Mesenchymal stem cell (in vitro differentiated cells and primary cell): ENCODE measurements around the gene GPR101.

ENCODE experiments used
- DNase-seq: peaks from one replicate; pipeline ENCODE4 v3.0.0-alpha.2; 2013
- H2AFZ ChIP-seq: one replicate; pipeline ENCODE4 v1.6.1; 2013; ENCODE audit warnings: low read depth, mild to moderate bottlenecking, control low read depth, inconsistent platforms, low read length, moderate library complexity
- H2AK5ac ChIP-seq: 2 replicates; pipeline ENCODE4 v1.6.1; 2013; ENCODE audit warnings: low read length, moderate library complexity, mild to moderate bottlenecking, inconsistent platforms; ENCODE audit not compliant: severe bottlenecking
- H2BK120ac ChIP-seq: one replicate; pipeline ENCODE4 v1.6.1; 2013; ENCODE audit warnings: low read depth, mild to moderate bottlenecking, inconsistent platforms, low read length, moderate library complexity
- H2BK12ac ChIP-seq, 2 experiments: one replicate each; pipeline ENCODE4 v1.6.1; 2013; ENCODE audit warnings: inconsistent platforms in 2 of 2, low read length in 2 of 2, mild to moderate bottlenecking in 2 of 2, moderate library complexity in 2 of 2, control low read depth in 1 of 2
- H2BK15ac ChIP-seq: one replicate; pipeline ENCODE4 v1.6.1; 2013; ENCODE audit warnings: mild to moderate bottlenecking, low read depth, inconsistent platforms; ENCODE audit not compliant: poor library complexity, severe bottlenecking
- H2BK5ac ChIP-seq: 2 replicates; pipeline ENCODE4 v1.6.1; 2013; ENCODE audit warnings: low read depth, mild to moderate bottlenecking, low read length, control low read depth, inconsistent platforms; ENCODE audit not compliant: poor library complexity, severe bottlenecking
- H3K14ac ChIP-seq, 2 experiments: one replicate each; pipeline ENCODE4 v1.6.1; 2013; ENCODE audit warnings: inconsistent platforms in 2 of 2, low read length in 2 of 2, control low read depth in 1 of 2, mild to moderate bottlenecking in 1 of 2, moderate library complexity in 1 of 2
- H3K18ac ChIP-seq, 2 experiments: one replicate each; pipeline ENCODE4 v1.6.1; 2013; ENCODE audit warnings: inconsistent platforms in 2 of 2, low read length in 2 of 2, control low read depth in 1 of 2, low read depth in 1 of 2, mild to moderate bottlenecking in 1 of 2
- H3K23ac ChIP-seq, 2 experiments: one replicate each; pipeline ENCODE4 v1.6.1; 2013; ENCODE audit warnings: inconsistent platforms in 2 of 2, low read length in 2 of 2, mild to moderate bottlenecking in 2 of 2, moderate library complexity in 2 of 2, control low read depth in 1 of 2
- H3K27ac ChIP-seq: 2 replicates; pipeline ENCODE4 v1.5.1; 2013; ENCODE audit warnings: mild to moderate bottlenecking, moderate library complexity, low read length, control low read depth, inconsistent platforms; ENCODE audit not compliant: poor library complexity, severe bottlenecking
- H3K27me3 ChIP-seq, 2 experiments: 2 replicates each; pipeline versions ENCODE4 v1.6.1 to v1.7.0; 2013; ENCODE audit warnings: low read length in 2 of 2, mild to moderate bottlenecking in 2 of 2, moderate library complexity in 2 of 2, control low read depth in 1 of 2, inconsistent platforms in 1 of 2; ENCODE audit not compliant: control insufficient read depth in 1 of 2, insufficient read depth in 1 of 2
- H3K36me3 ChIP-seq, 2 experiments: 2 replicates each; pipeline versions ENCODE4 v1.6.1 to v1.7.0; 2013; ENCODE audit warnings: low read length in 2 of 2, control low read depth in 1 of 2, inconsistent platforms in 1 of 2, low read depth in 1 of 2, mild to moderate bottlenecking in 1 of 2; ENCODE audit not compliant: insufficient read depth in 2 of 2, control insufficient read depth in 1 of 2
- H3K4ac ChIP-seq, 2 experiments: one replicate each; pipeline ENCODE4 v1.6.1; 2013; ENCODE audit warnings: inconsistent platforms in 2 of 2, low read length in 2 of 2, mild to moderate bottlenecking in 2 of 2, moderate library complexity in 2 of 2, control low read depth in 1 of 2, low read depth in 1 of 2
- H3K4me1 ChIP-seq: 2 replicates; pipeline ENCODE4 v1.6.1; 2013; ENCODE audit warnings: low read depth, low read length, control low read depth; ENCODE audit not compliant: control insufficient read depth, insufficient read depth
- H3K4me2 ChIP-seq: 2 replicates; pipeline ENCODE4 v1.6.1; 2013; ENCODE audit warnings: low read length, mild to moderate bottlenecking, inconsistent platforms; ENCODE audit not compliant: poor library complexity, severe bottlenecking
- H3K4me3 ChIP-seq, 2 experiments: 2 replicates each; pipeline versions ENCODE4 v1.5.1 to v1.7.0; 2013; ENCODE audit warnings: low read length in 2 of 2, mild to moderate bottlenecking in 2 of 2, control low read depth in 1 of 2, low read depth in 1 of 2; ENCODE audit not compliant: insufficient read depth in 1 of 2
- H3K79me1 ChIP-seq: replicated peaks from 2 replicates; pipeline ENCODE4 v1.6.1; 2013; ENCODE audit warnings: mild to moderate bottlenecking, control low read depth, low read length, inconsistent platforms; ENCODE audit not compliant: poor library complexity, severe bottlenecking
- H3K9ac ChIP-seq: 2 replicates; pipeline ENCODE4 v1.7.0; 2013; ENCODE audit warnings: mild to moderate bottlenecking, low read length, moderate library complexity
- H3K9me3 ChIP-seq: 2 replicates; pipeline ENCODE4 v1.7.0; 2013; ENCODE audit warnings: mild to moderate bottlenecking, low read length; ENCODE audit not compliant: control insufficient read depth
- H4K8ac ChIP-seq: one replicate; pipeline ENCODE4 v1.6.1; 2013; ENCODE audit warnings: inconsistent platforms, mild to moderate bottlenecking, low read length, moderate library complexity
- H4K91ac ChIP-seq: one replicate; pipeline ENCODE4 v1.6.1; 2013; ENCODE audit warnings: mild to moderate bottlenecking, low read length, inconsistent platforms
- WGBS: methylation state at CpG from one replicate; pipeline ENCODE4 v1.1.7; 2013; ENCODE audit warnings: mixed read lengths; 5-methylcytosine and 5-hydroxymethylcytosine counted together

GPR101 gene

DNA sequence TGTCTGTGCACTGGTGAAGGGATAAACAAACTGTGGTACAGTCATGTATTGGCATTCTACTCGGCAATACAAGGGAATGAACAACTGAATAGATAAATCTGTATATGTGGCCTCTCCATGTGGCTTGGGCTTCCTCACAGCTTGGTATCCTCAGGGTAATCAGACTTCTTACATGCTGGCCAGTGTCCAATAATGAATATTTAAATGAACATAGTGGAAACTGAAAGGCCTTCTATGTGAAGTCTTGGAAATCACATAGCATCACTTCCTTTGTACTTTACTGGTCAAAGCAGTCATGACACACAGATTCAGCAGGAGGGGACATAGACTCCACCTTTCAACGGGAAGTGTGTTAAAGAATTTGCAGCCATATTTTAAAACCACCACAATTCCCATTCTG lies 33.4 kb upstream of the GPR101 start:
- H3K23ac ChIP-seq, result no peak overlapping the region
- no peak overlapping the region for H2AK5ac ChIP-seq
- no peak overlapping the region for H2BK12ac ChIP-seq
- H3K36me3 ChIP-seq, result no peaks in the 10 kb centered on the region
- H2BK120ac ChIP-seq, result no peak overlapping the region
- no peaks in the 10 kb centered on the region for H3K4me1 ChIP-seq
- H4K91ac ChIP-seq, result no peak overlapping the region
- 77% methylated on average over 2 of the region's 2 CpGs for WGBS
- no peak overlapping the region for H3K9ac ChIP-seq
- no peak overlapping the region for H3K4me2 ChIP-seq
- H3K14ac ChIP-seq, result no peak overlapping the region
- no peak overlapping the region for H2BK5ac ChIP-seq
- no peak overlapping the region for H3K27ac ChIP-seq
- no peak overlapping the region for H3K4me3 ChIP-seq
- H2AFZ ChIP-seq, result no peak overlapping the region
- H3K18ac ChIP-seq, result no peak overlapping the region
- H4K8ac ChIP-seq, result no peak overlapping the region
- no peak for DNase-seq
- no peak overlapping the region for H2BK15ac ChIP-seq
- no peak overlapping the region for H3K4ac ChIP-seq
- peaks cover 0 to 10% of the 10 kb centered on the region in 2 experiments for H3K27me3 ChIP-seq
- no peaks in the 10 kb centered on the region for H3K79me1 ChIP-seq
- H3K9me3 ChIP-seq, result no peaks in the 10 kb centered on the region

DNA sequence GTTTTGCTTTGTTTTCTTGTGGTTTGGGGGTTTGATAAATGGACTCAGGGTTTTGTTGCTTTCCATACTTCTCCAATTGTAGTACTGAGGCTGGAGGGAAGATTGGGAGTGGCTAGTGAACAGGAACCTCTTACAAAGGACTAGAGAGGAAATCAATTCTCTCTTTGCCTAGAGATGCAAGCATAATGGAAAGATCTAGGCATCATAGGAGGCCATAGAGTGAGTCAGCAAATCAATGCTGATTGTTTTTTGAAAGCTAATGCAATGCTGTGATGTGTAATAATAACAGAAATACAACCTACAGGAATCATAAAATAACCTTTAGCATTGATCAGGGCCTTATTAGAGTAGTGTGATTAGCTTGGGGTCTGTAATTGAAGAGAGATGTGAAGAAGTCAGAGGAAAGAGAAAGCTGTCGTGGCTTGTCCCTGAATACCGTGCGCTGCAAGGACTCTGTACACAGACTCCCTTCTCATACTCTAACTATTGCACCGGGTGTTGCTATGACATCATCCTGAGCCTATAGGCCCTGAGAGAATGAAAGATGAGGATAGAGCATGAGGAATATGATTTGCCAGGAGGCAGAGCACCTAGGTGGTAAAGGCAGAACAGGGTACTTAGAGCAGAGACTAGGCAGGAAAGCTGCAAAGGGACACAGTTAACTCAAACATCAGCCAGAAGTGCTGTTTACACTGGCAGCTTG lies 29.3 kb upstream of the GPR101 start:
- H3K9me3 ChIP-seq, result no peaks in the 10 kb centered on the region
- H3K4ac ChIP-seq, result no peak overlapping the region
- DNase-seq, result no peak
- no peak overlapping the region for H4K91ac ChIP-seq
- H2BK12ac ChIP-seq, result no peak overlapping the region
- H3K14ac ChIP-seq, result no peak overlapping the region
- H3K9ac ChIP-seq, result no peak overlapping the region
- H3K36me3 ChIP-seq, result no peaks in the 10 kb centered on the region
- no peaks in the 10 kb centered on the region for H3K4me1 ChIP-seq
- no peak overlapping the region for H3K4me3 ChIP-seq
- no peak overlapping the region for H2AK5ac ChIP-seq
- H2BK15ac ChIP-seq, result no peak overlapping the region
- H2BK120ac ChIP-seq, result no peak overlapping the region
- H2BK5ac ChIP-seq, result no peak overlapping the region
- no peaks in the 10 kb centered on the region for H3K79me1 ChIP-seq
- H3K4me2 ChIP-seq, result no peak overlapping the region
- no peak overlapping the region for H3K23ac ChIP-seq
- no peak overlapping the region for H2AFZ ChIP-seq
- H3K18ac ChIP-seq, result no peak overlapping the region
- H3K27me3 ChIP-seq, result peaks cover 0 to 8% of the 10 kb centered on the region in 2 experiments
- no peak overlapping the region for H3K27ac ChIP-seq
- WGBS, result 67% methylated on average over 1 of the region's 4 CpGs
- no peak overlapping the region for H4K8ac ChIP-seq

DNA sequence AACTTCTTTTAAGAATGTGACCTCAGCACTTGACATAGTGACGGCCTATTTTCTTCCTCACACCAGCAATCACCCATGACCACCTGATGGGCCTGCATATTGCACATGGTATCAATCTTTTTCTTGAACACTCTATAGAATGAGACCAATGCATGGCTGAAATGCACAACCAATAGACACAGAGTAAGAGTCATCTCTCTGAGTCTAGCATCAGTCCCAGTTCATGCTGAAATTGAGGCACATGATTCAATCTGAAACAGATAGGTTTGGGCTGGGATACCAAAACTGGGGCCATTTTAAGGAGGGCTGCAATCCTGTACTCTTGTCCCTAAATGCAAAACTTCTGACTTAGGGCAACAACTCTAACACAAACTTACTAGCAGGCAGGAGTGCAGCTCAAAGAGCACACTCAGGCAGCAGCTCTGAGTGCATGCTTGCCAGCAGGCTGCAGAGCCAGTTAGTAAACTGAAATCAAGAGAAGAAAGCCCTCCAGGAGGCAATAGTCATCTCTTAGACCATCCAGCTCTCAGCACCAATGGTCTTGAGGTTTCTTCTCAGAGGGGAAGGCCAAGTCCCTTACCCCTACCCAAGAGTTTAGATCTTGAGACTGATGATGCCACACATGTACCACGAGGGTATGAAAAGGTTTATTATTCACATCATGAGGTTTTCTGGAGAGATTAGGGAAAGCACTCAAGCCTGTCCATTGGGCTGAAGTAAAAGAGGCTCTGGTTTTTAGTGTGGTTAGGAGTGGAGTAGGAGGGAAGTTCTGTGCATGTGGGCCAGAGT lies 24.7 kb upstream of the GPR101 start:
- H3K27me3 ChIP-seq, result peaks cover 8 to 31% of the 10 kb centered on the region in 2 experiments
- H3K4me1 ChIP-seq, result no peaks in the 10 kb centered on the region

DNA sequence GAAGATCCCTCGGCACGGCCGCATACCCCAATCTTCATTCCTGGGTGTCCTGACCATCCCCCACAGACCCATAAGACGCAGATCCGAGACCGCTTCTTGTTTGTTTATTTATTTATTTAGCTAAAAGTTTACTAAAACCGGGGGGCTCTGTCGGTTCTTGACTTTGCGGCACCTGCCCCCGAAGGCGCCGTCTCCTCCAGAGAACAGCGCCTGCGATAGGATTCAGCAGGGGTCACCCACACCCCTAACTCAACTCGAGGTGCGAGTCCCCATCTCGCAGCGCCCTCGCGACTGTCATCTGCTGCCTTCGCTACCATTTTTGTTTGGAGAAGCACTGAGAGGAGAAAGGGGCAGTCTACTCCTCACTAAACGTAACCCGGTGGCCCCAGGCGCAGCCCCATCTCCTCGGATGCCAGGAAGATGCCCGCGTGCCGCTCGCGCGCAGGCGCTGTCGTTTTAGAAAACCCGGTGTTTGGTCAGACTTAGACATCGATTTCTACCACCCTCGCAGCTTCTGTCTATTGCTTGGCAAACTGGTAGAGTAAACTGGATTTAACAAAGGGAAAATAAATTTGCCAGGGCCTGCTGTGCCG lies 18.9 kb upstream of the GPR101 start:
- WGBS, result 14% methylated on average over 19 of the region's 37 CpGs
- no peaks in the 10 kb centered on the region for H3K36me3 ChIP-seq
- H3K4me2 ChIP-seq, result peak overlapping the region; percentile 64
- H2BK12ac ChIP-seq, result no peak overlapping the region
- no peak overlapping the region for H2BK15ac ChIP-seq
- no peak overlapping the region for H3K23ac ChIP-seq
- H4K8ac ChIP-seq, result no peak overlapping the region
- H3K79me1 ChIP-seq, result no peaks in the 10 kb centered on the region
- peak overlapping the region in 1 of 2 experiments; percentile 76 for H3K4me3 ChIP-seq
- no peaks in the 10 kb centered on the region for H3K9me3 ChIP-seq
- no peak overlapping the region for H2AK5ac ChIP-seq
- H3K9ac ChIP-seq, result peak overlapping the region; percentile 67
- no peak overlapping the region for H3K4ac ChIP-seq
- H3K27me3 ChIP-seq, result peaks cover 18 to 58% of the 10 kb centered on the region in 2 experiments
- DNase-seq, result no peak
- H2AFZ ChIP-seq, result no peak overlapping the region
- H3K27ac ChIP-seq, result no peak overlapping the region
- H3K18ac ChIP-seq, result peak overlapping the region in 1 of 2 experiments; percentile 8
- H3K14ac ChIP-seq, result no peak overlapping the region
- no peak overlapping the region for H4K91ac ChIP-seq
- peaks cover 8% of the 10 kb centered on the region for H3K4me1 ChIP-seq
- H2BK120ac ChIP-seq, result no peak overlapping the region
- no peak overlapping the region for H2BK5ac ChIP-seq

More for the DNA sequence above, 24.7 kb upstream of the GPR101 start:
- Histone ChIP-seq H3K18ac (no peak overlapping the region), H3K4ac (no peak overlapping the region), H3K79me1 (no peaks in the 10 kb centered on the region), H3K4me2 (no peak overlapping the region), H3K9ac (no peak overlapping the region), H3K4me3 (no peak overlapping the region), H2BK15ac (no peak overlapping the region), H3K14ac (no peak overlapping the region), H4K8ac (no peak overlapping the region), H3K9me3 (no peaks in the 10 kb centered on the region), H3K27ac (no peak overlapping the region), H3K23ac (no peak overlapping the region), H2BK120ac (no peak overlapping the region), H2BK12ac (no peak overlapping the region), H2AFZ (no peak overlapping the region), H2BK5ac (no peak overlapping the region), H4K91ac (no peak overlapping the region), H3K36me3 (no peaks in the 10 kb centered on the region), H2AK5ac (no peak overlapping the region)
- 82% methylated on average over 1 of the region's 2 CpGs for WGBS
- DNase-seq, result no peak
